Natural killer cell (primary cell): Measurements from ENCODE around the gene GRK7. TPM values are rescaled to one million over a fixed set of nuclear protein-coding genes. Genes with fewer than 3 reads are reported as not detected.

ENCODE experiments used
- ATAC-seq, 3 donors: fragments of 150-1000 bp in 2 of 3; fragments of 200-7000 bp in 1 of 3; cut with Tn5 transposase; 1 replicate in 1 of 3; 2 replicates in 2 of 3; pipeline ENCODE4 v1.10.0; 2021; ENCODE audit warnings: mild to moderate bottlenecking in 2 of 3, moderate library complexity in 2 of 3
- DNase-seq, 2 donors: peaks; one replicate each; pipeline versions ENCODE4 v3.0.0 to v3.0.0-alpha.2; 2013 to 2021; ENCODE audit warnings: mixed read lengths in 1 of 2
- H3K27ac ChIP-seq: one replicate; pipeline ENCODE4 v1.5.1; 2013; ENCODE audit warnings: mild to moderate bottlenecking, low read length
- H3K27me3 ChIP-seq: one replicate; pipeline ENCODE4 v1.6.1; 2013; ENCODE audit warnings: low read length; ENCODE audit not compliant: control insufficient read depth, insufficient read depth
- H3K36me3 ChIP-seq: one replicate; pipeline ENCODE4 v1.6.1; 2013; ENCODE audit warnings: low read length; ENCODE audit not compliant: control insufficient read depth, insufficient read depth
- H3K4me1 ChIP-seq: one replicate; pipeline ENCODE4 v1.6.1; 2013; ENCODE audit warnings: low read length; ENCODE audit not compliant: control insufficient read depth, insufficient read depth
- H3K4me3 ChIP-seq: one replicate; pipeline ENCODE4 v1.5.1; 2013; ENCODE audit warnings: low read length
- H3K9me3 ChIP-seq: one replicate; pipeline ENCODE4 v1.6.1; 2013; ENCODE audit warnings: low read length; ENCODE audit not compliant: control insufficient read depth, insufficient read depth
- H3K27ac Mint-ChIP-seq, 2 donors: one replicate each; pipeline ENCODE4 v1.8.0; 2022; ENCODE audit warnings: mild to moderate bottlenecking in 2 of 2, mixed read lengths in 2 of 2, moderate library complexity in 1 of 2
- H3K27me3 Mint-ChIP-seq, 2 donors: one replicate each; pipeline ENCODE4 v1.8.0; 2022; ENCODE audit warnings: low read depth in 2 of 2, mixed read lengths in 2 of 2
- H3K36me3 Mint-ChIP-seq: one replicate; pipeline ENCODE4 v1.8.0; 2022; ENCODE audit warnings: mixed read lengths
- H3K4me1 Mint-ChIP-seq, 2 donors: one replicate each; pipeline ENCODE4 v1.8.0; 2022; ENCODE audit warnings: mixed read lengths in 2 of 2
- H3K4me3 Mint-ChIP-seq: one replicate; pipeline ENCODE4 v1.8.0; 2022; ENCODE audit warnings: mild to moderate bottlenecking, moderate library complexity, mixed read lengths
- H3K9me3 Mint-ChIP-seq, 2 donors: one replicate each; pipeline ENCODE4 v1.8.0; 2022; ENCODE audit warnings: mixed read lengths in 2 of 2
- CTCF ChIP-seq: fragments of 200-600 bp; IDR thresholded peaks from one replicate; pipeline ENCODE4 v1.8.0; 2022; ENCODE audit warnings: antibody characterized with exemption
- WGBS: methylation state at CpG from one replicate; pipeline ENCODE4 v1.1.7; 2013; ENCODE audit warnings: missing lambda C conversion rate; ENCODE audit not compliant: insufficient coverage; 5-methylcytosine and 5-hydroxymethylcytosine counted together
- intact Hi-C: fragments of 100-400 bp; cut with micrococcal nuclease; formaldehyde crosslinking; loops from one replicate; pipeline ENCODE4 v1.14.2; 2022
- total RNA-seq, 4 donors: library from RNA; stranded (reverse); fragments of 120-200 nt in 1 of 4; gene quantifications; one replicate each; pipeline versions ENCODE4 v1.2.3 to v1.2.4, GENCODE V29; 2013 to 2022

GRK7 gene
- total RNA-seq, 3 donors from 2014 or later (not counting 1 experiment from before 2014, with no cell fraction given) = 0.14 to 0.16 (median 0.15) TPM

- H3K4me1 Mint-ChIP-seq = peaks cover 52 to 58% of the 10 kb centered on the region in 2 donors
- H3K27ac ChIP-seq = peak overlapping the region; percentile 88
- TF ChIP-seq CTCF = no peak
- peak overlapping the region; percentile 95 for H3K27ac Mint-ChIP-seq
- no peaks in the 10 kb centered on the region for H3K9me3 ChIP-seq
- H3K27me3 ChIP-seq = no peaks in the 10 kb centered on the region
- H3K4me3 ChIP-seq = no peak overlapping the region
- intact Hi-C loops = loop anchor here (1.0 to 5.0 kb wide), 2 partner anchors 56 to 82 kb away; partner anchors contain the start of gene ATP1B3
- peaks cover 53% of the 10 kb centered on the region for H3K4me1 ChIP-seq
- H3K36me3 Mint-ChIP-seq = no peaks in the 10 kb centered on the region
- H3K9me3 Mint-ChIP-seq = no peaks in the 10 kb centered on the region
- WGBS = 85% methylated on average over 5 of the region's 5 CpGs
- no peak for ATAC-seq
- H3K4me3 Mint-ChIP-seq = peak overlapping the region; percentile 88
- H3K27me3 Mint-ChIP-seq = no peaks in the 10 kb centered on the region
- H3K36me3 ChIP-seq = no peaks in the 10 kb centered on the region
- DNase-seq = no peak
Observed at GRCh38 chr3:141795741-141796080, 32.5 kb downstream of the GRK7 start.

- H3K27ac ChIP-seq = peak overlapping the region; percentile 88
- Mint-ChIP-seq H3K4me1 (peaks cover 52 to 58% of the 10 kb centered on the region in 2 donors), H3K4me3 (peak overlapping the region; percentile 88), H3K27ac (peak overlapping the region; percentile 95), H3K9me3 (no peaks in the 10 kb centered on the region), H3K36me3 (no peaks in the 10 kb centered on the region), H3K27me3 (no peaks in the 10 kb centered on the region)
- no peak for TF ChIP-seq CTCF
- H3K4me3 ChIP-seq = no peak overlapping the region
- ATAC-seq (peak; percentile 72 to 83 (median 81)), DNase-seq (peak; percentile 24 to 78)
- H3K27me3 ChIP-seq = no peaks in the 10 kb centered on the region
- WGBS = 5% methylated on average over 11 of the region's 11 CpGs
- no peaks in the 10 kb centered on the region for H3K9me3 ChIP-seq
- H3K36me3 ChIP-seq = no peaks in the 10 kb centered on the region
- intact Hi-C loops = loop anchor here (1.0 to 5.0 kb wide), 2 partner anchors 57 to 81 kb away; partner anchors contain the start of gene ATP1B3
- H3K4me1 ChIP-seq = peaks cover 53% of the 10 kb centered on the region
Observed at GRCh38 chr3:141796081-141796888, 33.1 kb downstream of the GRK7 start.

- DNase-seq (peak; percentile 49 to 63), ATAC-seq (peak; percentile 32 to 57 (median 38))
- peak overlapping the region; percentile 88 for H3K27ac ChIP-seq
- Mint-ChIP-seq H3K9me3 (no peaks in the 10 kb centered on the region), H3K4me1 (peaks cover 52 to 58% of the 10 kb centered on the region in 2 donors), H3K27me3 (no peaks in the 10 kb centered on the region), H3K4me3 (peak overlapping the region; percentile 88), H3K27ac (peak overlapping the region; percentile 95), H3K36me3 (no peaks in the 10 kb centered on the region)
- H3K9me3 ChIP-seq = no peaks in the 10 kb centered on the region
- no peaks in the 10 kb centered on the region for H3K36me3 ChIP-seq
- no peaks in the 10 kb centered on the region for H3K27me3 ChIP-seq
- H3K4me1 ChIP-seq = peaks cover 53% of the 10 kb centered on the region
- WGBS = 2% methylated on average over 47 of the region's 49 CpGs
- intact Hi-C loops = loop anchor here (1.0 to 5.0 kb wide), 2 partner anchors 58 to 80 kb away; partner anchors contain the start of gene ATP1B3
- H3K4me3 ChIP-seq = peak overlapping the region; percentile 39
- TF ChIP-seq CTCF = no peak
Observed at GRCh38 chr3:141796889-141797781, 33.9 kb downstream of the GRK7 start.
